ENCODE measurements around the gene RXRB.

GRCh38 chr6:33212857-33213165 lies 12.3 kb upstream of the RXRB start:
- TF ChIP-seq CTCF (conservative IDR thresholded peaks at IDR 0.05; ENCODE audit: low read length) (no peak), EZH2phosphoT487 (IDR thresholded peaks at IDR 0.05; ENCODE audit: borderline replicate concordance) (no peak)
